ENCODE results near the gene PRKD2. TPM values are rescaled to one million over a fixed set of nuclear protein-coding genes. Genes with fewer than 3 reads are reported as not detected.
A peak's percentile ranks its signal among the peaks of the same experiment; 100 is the strongest.
"Not testable (repeated sequence)": the region's sequence is repeated elsewhere in the genome, so short reads cannot be mapped to it uniquely, and the experiment has no call there.

The PRKD2 gene
- total RNA-seq, 2 experiments from 2014 or later: 166 to 173 TPM

DNA sequence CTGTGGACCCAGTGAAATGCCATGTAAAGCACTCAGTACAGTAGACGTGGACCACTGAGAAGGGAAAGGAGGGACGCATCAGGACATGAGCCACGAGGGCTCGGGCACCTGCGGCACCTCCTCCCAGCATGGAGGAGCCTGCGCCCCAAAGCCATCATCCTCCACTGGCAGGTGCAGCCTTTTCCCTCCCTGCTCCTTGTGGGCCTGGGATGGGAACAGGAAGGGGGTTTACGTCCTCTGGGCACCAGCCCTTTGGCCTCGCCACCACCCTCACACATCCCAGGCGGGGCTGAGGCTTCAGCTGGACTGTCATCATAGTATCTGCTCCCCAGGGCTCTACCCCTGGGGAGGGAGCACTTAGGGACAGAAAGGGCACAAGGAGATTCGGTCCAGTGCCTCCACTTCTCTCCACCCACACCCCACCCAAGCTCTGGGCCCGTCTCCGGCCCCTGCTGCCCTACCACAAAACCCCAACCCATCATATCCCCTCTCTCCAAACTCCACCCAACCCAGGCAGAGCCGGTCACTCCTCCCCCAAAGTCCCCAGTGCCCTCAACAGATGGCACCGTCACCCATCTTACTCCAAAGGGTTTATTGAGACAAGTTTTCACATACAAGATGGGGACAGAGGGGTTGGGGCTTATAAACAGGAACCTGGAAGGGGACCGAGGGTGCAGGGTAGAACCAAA is 2.2 kb upstream of the PRKD2 start:
- Mint-ChIP-seq H3K27me3 (no peaks in the 10 kb centered on the region), H3K27ac (peak overlapping the region; percentile 31), H3K4me1 (peaks cover 35% of the 10 kb centered on the region), H3K4me3 (peak overlapping the region; percentile 97), H3K36me3 (peaks cover 30% of the 10 kb centered on the region), H3K9me3 (no peaks in the 10 kb centered on the region)
- POLR2A ChIA-PET: interaction anchor here (1.1 to 1.2 kb wide), 4 partner anchors 13 to 196 kb away, joined by 3 to 7 read pairs (median 4); no protein-coding TSS in a partner anchor
- ATAC-seq (ENCODE audit: low read depth) (no peak), DNase-seq (no peak)

DNA sequence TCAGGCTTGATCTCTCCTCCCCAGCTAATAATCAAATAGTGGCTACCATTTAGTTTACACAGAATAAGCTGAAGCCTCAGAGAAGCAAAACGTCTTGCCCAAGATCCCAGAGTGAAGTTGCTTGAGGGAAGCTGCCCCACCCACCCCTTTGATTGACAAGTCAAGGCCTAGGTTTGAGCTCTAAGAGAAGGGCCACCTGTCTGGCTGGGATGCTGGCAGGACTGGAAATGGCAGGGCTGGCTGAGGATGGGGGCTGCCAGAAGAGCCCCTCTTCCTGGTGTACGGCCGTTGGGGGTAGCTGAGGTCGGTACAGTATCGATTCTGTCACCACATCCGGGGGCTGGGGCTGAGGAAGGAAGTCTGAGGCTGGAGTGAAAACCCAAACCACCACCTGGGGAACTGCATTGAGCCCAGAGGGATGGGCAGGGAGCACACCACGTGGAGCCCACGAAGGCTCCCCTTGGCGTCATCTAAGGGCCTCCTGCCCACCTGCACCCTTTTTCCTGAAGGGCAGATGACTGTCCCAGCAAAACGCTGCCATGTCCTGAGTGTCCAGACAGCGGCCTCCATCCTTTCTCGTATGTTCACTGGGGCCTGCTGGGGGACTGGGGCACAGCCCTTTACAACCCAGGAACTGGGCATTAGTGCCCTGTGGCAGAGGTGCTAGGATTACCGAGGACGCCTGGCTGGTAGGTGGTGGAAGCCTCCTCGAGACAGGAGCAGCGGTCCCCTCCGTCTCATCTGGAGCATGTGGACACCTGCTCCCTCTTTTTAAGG is 1.4 kb upstream of the PRKD2 start:
- H3K27ac Mint-ChIP-seq: peak overlapping the region; percentile 97
- ATAC-seq (ENCODE audit: low read depth) (peak; percentile 37), DNase-seq (peak; percentile 81)
- no peaks in the 10 kb centered on the region for H3K27me3 Mint-ChIP-seq
- no peaks in the 10 kb centered on the region for H3K9me3 Mint-ChIP-seq
- peak overlapping the region; percentile 97 for H3K4me3 Mint-ChIP-seq
- POLR2A ChIA-PET: interaction anchor here (0.8 to 1.2 kb wide), 7 partner anchors 10 to 195 kb away, joined by 3 to 7 read pairs (median 3); no protein-coding TSS in a partner anchor
- H3K4me1 Mint-ChIP-seq: peaks cover 35% of the 10 kb centered on the region
- peaks cover 31% of the 10 kb centered on the region for H3K36me3 Mint-ChIP-seq

DNA sequence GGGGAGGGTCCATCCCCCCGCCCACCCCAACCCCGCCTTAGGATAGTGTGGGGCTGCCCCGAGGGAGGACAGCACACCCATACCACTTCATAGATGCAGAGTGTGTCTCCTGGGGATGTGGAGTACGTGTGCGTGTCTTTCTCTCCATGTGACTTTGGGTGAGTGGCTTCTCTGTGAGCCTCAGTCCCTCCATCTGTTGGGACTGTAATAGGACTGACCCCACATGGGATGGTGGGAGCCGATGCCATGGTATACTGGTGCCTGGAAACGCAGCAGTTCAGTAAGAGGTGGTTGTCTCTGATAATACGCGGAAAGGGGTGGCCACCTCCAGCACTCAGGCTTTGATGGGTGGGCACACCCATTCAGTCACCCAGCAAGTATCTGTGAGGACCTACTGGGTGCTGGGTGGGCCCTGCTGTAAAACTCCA is 816 bp upstream of the PRKD2 start:
- no peaks in the 10 kb centered on the region for H3K27me3 Mint-ChIP-seq
- peaks cover 31% of the 10 kb centered on the region for H3K36me3 Mint-ChIP-seq
- H3K4me3 Mint-ChIP-seq: peak overlapping the region; percentile 97
- peak overlapping the region; percentile 97 for H3K27ac Mint-ChIP-seq
- POLR2A ChIA-PET: interaction anchor here (0.8 to 1.2 kb wide), 6 partner anchors 11 to 195 kb away, joined by 3 to 4 read pairs (median 3); no protein-coding TSS in a partner anchor
- peaks cover 34% of the 10 kb centered on the region for H3K4me1 Mint-ChIP-seq
- no peaks in the 10 kb centered on the region for H3K9me3 Mint-ChIP-seq
- DNase-seq: peak; percentile 63
- ATAC-seq (ENCODE audit: low read depth): peak; percentile 8

DNA sequence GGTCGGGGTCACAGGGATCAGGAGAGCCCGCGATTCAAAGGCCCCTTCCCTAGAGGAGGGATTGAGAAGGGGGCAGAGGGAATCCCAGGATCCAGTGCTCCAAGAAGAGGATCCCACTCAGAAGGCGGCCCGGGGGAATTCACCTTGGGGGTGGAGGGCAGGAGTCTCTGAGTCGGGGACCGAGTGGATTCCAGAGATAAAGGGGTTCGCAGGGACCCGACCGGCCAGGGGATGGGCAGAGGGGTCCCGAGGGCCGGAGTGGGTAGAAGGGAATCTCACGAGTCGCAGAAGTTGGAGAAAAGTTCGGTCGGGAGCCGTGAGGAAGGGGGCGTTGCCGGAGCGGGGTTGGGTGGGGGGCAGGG is 261 bp downstream of the PRKD2 start:
- POLR2A ChIA-PET: interaction anchor here (0.5 to 4.5 kb wide), 3 partner anchors 12 to 74 kb away, joined by 3 to 36 read pairs (median 3); partner anchors contain the start of gene SLC1A5

DNA sequence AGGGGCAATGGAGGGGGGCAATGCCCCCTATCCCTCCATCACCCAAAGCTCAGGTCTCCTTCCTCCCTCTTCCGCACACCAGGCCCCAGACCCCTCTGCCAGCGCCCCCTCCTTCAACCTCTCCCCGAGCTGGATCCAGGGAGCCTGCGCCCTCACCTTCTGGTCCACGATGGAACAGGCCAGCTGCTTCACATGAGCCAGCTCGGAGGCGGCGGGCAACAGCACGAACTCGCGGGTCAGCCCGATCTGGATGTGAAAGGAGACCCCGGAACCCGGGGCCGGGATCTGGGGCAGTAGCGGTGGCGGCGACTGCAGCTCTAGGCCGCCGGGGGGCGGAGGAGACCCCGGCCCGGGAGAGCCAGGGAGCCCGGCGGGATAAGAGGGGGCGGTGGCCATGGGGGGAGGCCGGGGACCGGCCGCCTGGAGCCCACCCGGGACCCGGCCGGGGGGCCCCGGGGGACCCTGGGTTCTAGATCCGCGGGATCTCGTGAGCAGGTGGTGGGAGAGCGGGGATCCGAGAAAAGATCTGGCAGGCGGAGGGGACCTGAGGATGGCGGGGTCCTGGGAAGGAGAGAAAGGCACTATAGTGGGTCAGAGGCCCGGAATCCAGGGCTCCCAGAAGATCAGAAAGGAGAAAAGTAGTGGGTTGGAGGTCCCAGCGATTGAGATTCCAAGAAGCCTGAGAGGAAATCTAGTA is 791 bp downstream of the PRKD2 start:
- ATAC-seq (ENCODE audit: low read depth) (no peak), DNase-seq (peak; percentile 61)
- H3K27ac Mint-ChIP-seq: peak overlapping the region; percentile 97
- peaks cover 25% of the 10 kb centered on the region for H3K36me3 Mint-ChIP-seq
- H3K4me3 Mint-ChIP-seq: peak overlapping the region; percentile 97
- H3K9me3 Mint-ChIP-seq: no peaks in the 10 kb centered on the region
- no peaks in the 10 kb centered on the region for H3K27me3 Mint-ChIP-seq
- H3K4me1 Mint-ChIP-seq: peaks cover 31% of the 10 kb centered on the region
- POLR2A ChIA-PET: interaction anchor here (0.5 to 4.5 kb wide), 7 partner anchors 8 to 103 kb away, joined by 3 to 36 read pairs (median 7); partner anchors contain the start of gene SLC1A5

More for the DNA sequence above, 261 bp downstream of the PRKD2 start:
- H3K27me3 Mint-ChIP-seq: no peaks in the 10 kb centered on the region
- ATAC-seq (ENCODE audit: low read depth): no peak
- no peak for DNase-seq
- H3K9me3 Mint-ChIP-seq: no peaks in the 10 kb centered on the region
- peak overlapping the region; percentile 97 for H3K27ac Mint-ChIP-seq
- H3K4me1 Mint-ChIP-seq: peaks cover 30% of the 10 kb centered on the region
- peaks cover 27% of the 10 kb centered on the region for H3K36me3 Mint-ChIP-seq
- peak overlapping the region; percentile 97 for H3K4me3 Mint-ChIP-seq

DNA sequence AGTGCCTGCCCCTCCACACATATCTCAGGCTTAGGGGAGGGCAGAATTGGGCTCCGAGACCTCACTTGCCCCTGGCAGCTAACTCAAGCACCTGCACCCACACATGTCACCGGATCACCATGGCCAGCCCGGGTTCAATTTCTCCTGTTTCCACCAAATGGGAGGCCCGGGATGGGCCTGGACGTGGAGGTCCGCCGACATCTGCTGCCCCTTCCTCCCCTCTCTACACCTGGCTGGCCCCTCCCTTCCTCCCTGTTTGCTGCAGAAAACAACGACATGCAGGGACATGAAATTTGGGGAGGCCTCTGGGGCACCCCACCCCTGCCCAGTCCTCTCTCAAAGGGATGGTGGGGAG is 1.3 kb downstream of the PRKD2 start:
- POLR2A ChIA-PET: interaction anchor here (0.6 to 4.5 kb wide), 7 partner anchors 8 to 104 kb away, joined by 4 to 36 read pairs (median 15); partner anchors contain the start of gene SLC1A5
- Mint-ChIP-seq H3K27ac (peak overlapping the region; percentile 97), H3K27me3 (no peaks in the 10 kb centered on the region), H3K9me3 (no peaks in the 10 kb centered on the region), H3K4me3 (peak overlapping the region; percentile 97), H3K36me3 (peaks cover 24% of the 10 kb centered on the region), H3K4me1 (peaks cover 32% of the 10 kb centered on the region)
- ATAC-seq (ENCODE audit: low read depth) (no peak), DNase-seq (no peak)

DNA sequence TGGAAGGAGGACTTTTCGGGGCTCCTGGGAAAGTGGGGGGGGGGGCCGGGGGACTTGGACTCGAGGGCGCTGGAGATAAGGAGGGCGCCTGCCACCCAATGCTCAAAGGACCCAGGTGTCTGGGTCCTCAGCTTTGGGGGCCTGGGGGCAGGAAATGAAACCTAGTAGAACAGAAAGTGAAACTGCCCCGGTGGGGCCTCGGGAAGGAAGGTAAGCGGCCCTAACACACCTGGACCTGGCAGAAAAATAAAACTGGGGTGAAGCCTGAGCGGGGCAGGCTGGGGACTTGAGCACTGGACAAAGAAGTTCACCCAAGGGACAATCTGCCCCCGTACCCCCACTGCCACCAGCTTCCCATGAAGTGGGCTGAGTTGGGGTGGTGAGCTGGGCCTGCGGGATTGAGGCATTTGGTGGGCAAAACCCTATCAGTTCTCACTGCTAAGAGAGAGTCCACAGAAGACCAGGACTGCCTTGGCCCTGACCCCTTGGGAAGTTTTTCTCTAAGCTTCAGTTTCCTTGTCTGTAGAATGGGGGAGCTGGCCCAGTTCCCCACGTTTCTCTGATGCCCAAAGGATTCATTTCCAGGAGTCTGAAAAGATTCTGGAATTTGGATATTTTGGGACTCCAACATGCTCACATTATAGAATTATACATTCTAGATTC is 2.3 kb downstream of the PRKD2 start:
- peak; percentile 74 for DNase-seq
- H3K36me3 Mint-ChIP-seq: peaks cover 27% of the 10 kb centered on the region
- H3K27me3 Mint-ChIP-seq: no peaks in the 10 kb centered on the region
- H3K4me3 Mint-ChIP-seq: peak overlapping the region; percentile 97
- peaks cover 36% of the 10 kb centered on the region for H3K4me1 Mint-ChIP-seq
- peak overlapping the region; percentile 97 for H3K27ac Mint-ChIP-seq
- ATAC-seq (ENCODE audit: low read depth): peak; percentile 46
- H3K9me3 Mint-ChIP-seq: no peaks in the 10 kb centered on the region
- POLR2A ChIA-PET: interaction anchor here (0.6 to 4.5 kb wide), 16 partner anchors 10 to 399 kb away, joined by 3 to 36 read pairs (median 6); partner anchors contain the start of genes CALM3, DACT3, FKRP and SLC1A5

DNA sequence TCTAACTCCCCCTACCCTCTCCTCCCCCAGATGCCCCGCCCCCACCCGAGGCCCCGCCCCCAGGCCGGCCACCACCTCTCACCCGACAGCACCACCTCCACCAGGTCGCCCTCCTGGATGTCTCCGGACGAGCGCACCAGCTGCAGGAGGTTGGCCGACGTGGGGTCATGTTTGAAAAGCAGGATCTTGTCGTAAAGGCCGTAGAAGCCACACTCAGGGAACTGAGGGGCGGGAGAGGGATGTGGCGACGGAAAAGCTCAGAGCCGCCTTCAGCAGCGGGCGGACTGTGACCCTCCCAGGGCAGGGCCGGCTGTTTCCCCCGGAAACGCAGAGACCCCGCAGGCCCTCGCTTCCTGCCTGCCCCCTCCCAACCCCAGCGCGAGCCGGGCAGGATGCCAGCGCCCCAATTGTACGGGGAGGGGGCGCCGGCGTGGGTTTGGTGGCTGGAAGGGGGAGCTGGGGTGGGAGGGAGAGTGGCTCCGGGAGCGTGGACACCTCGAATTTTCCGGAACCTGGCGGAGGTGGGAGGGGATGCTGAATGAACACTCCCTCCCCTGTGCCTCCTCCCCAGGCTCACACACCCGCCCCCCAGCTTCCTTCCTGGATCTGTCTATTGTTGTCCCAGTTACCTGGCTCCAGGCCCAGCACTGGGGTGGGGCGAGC is 3.0 kb downstream of the PRKD2 start:
- peaks cover 24% of the 10 kb centered on the region for H3K36me3 Mint-ChIP-seq

DNA sequence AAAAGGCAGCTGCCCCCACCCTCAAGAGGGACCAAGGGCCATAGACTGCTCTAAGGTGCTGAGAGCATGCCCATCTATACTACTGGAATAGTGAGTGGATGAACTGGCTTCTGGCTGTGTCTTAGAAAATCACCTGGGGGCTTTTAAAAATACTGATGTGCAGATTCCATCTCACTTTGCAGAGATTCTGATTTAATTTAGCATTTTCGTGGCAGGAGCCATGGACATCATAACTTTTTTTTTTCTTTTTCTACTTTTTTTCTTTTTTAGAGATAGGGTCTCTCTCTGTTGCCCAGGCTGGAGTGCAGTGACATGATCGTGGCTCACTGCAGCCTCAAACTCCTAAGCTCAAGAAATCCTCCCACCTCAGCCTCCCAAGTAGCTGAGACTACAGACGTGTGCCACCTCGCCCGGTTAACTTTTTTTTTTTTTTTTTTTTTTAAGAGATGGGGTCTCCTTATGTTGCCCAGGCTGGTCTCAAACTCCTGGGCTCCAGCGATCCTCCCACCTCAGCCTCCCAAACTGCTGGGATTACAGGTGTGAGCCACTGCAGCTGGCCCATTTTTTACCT is 4.1 kb downstream of the PRKD2 start:
- H3K4me3 Mint-ChIP-seq: peak overlapping the region; percentile 16
- H3K4me1 Mint-ChIP-seq: peaks cover 24% of the 10 kb centered on the region
- peak overlapping the region; percentile 97 for H3K27ac Mint-ChIP-seq
- not testable (repeated sequence) for H3K9me3 Mint-ChIP-seq; DNase-seq; H3K27me3 Mint-ChIP-seq; ATAC-seq (ENCODE audit: low read depth)
- peaks cover 26% of the 10 kb centered on the region for H3K36me3 Mint-ChIP-seq
- POLR2A ChIA-PET: interaction anchor here (0.6 to 4.5 kb wide), 10 partner anchors 9 to 996 kb away, joined by 3 to 36 read pairs (median 6); partner anchors contain the start of genes CALM3, DACT3, FKRP and SLC1A5

More for the DNA sequence above, 3.0 kb downstream of the PRKD2 start:
- POLR2A ChIA-PET: interaction anchor here (0.6 to 4.5 kb wide), 18 partner anchors 10 to 997 kb away, joined by 3 to 36 read pairs (median 5); partner anchors contain the start of genes CALM3, DACT3, FKRP and SLC1A5
- peaks cover 33% of the 10 kb centered on the region for H3K4me1 Mint-ChIP-seq
- H3K4me3 Mint-ChIP-seq: peak overlapping the region; percentile 97
- peak overlapping the region; percentile 97 for H3K27ac Mint-ChIP-seq
- DNase-seq: peak; percentile 82
- ATAC-seq (ENCODE audit: low read depth): peak; percentile 50
- H3K9me3 Mint-ChIP-seq: no peaks in the 10 kb centered on the region
- no peaks in the 10 kb centered on the region for H3K27me3 Mint-ChIP-seq

DNA sequence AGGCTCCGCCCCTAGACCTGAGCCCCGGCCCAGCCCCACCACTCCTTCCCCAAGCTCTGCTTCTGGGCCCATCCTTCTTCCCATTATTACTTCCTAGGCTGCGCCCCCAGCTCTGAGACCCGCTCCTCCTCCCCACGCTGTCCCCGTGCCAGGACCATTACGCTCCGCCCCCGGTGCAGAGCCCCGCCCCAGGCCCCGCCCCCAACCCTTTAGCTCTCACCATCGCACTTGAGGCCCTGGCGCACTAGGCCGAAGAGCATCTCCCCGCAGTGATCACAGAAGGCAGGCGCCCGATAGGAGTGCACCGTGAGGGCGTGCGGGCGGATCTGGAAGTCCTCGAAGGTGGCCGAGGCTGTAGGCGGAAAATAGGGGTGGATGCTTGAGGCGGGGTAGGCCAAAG is 6.2 kb downstream of the PRKD2 start:
- POLR2A ChIA-PET: interaction anchor here (0.7 to 2.5 kb wide), 4 partner anchors 18 to 99 kb away, joined by 3 to 8 read pairs (median 4); no protein-coding TSS in a partner anchor
- peaks cover 32% of the 10 kb centered on the region for H3K36me3 Mint-ChIP-seq

DNA sequence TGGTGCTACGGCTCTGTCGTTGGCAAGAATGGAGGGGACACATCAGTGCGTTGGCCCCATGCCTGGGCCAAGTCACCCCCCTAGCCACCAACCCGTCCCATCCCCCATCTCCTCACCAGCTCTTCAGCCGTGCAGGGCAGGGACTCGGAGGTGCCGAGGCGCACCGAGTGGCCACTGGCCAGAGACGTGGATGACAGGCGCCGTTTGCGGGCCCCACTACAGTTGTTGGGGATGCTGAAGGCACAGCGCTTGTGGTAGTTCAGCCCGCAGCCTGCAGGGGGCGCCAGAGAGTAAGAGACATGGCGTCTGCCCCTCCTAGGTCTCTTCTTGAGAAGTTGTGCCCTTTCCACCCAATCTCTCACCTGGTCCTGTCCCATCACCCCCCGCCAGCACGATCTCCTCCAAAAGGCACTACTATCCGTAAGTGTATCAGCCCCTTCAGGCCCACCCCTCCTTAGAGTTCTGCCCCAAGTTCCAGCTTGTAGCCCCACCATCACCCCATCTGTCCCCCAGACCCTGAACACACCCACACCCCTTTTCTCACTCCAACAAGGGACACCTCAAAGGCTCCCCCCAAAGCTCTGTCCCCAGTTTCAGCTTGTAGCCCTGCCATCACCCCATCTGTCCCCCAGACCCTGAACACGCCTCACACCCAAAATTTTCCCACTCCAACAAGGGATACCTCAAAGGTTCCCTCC is 12.4 kb downstream of the PRKD2 start:
- H3K27ac Mint-ChIP-seq: peak overlapping the region; percentile 79
- H3K4me3 Mint-ChIP-seq: peak overlapping the region; percentile 29
- POLR2A ChIA-PET: interaction anchor here (0.9 to 3.9 kb wide), 6 partner anchors 10 to 117 kb away, joined by 3 to 36 read pairs (median 6); partner anchors contain the start of gene PRKD2
- no peaks in the 10 kb centered on the region for H3K27me3 Mint-ChIP-seq
- peak; percentile 77 for ATAC-seq (ENCODE audit: low read depth)
- peaks cover 15% of the 10 kb centered on the region for H3K4me1 Mint-ChIP-seq
- peaks cover 34% of the 10 kb centered on the region for H3K36me3 Mint-ChIP-seq
- peak; percentile 93 for DNase-seq
- H3K9me3 Mint-ChIP-seq: no peaks in the 10 kb centered on the region

More for the DNA sequence above, 6.2 kb downstream of the PRKD2 start:
- Mint-ChIP-seq H3K4me1 (peaks cover 25% of the 10 kb centered on the region), H3K27ac (peak overlapping the region; percentile 52), H3K4me3 (no peak overlapping the region), H3K9me3 (no peaks in the 10 kb centered on the region), H3K27me3 (no peaks in the 10 kb centered on the region)
- DNase-seq: no peak
- no peak for ATAC-seq (ENCODE audit: low read depth)

All from activated naive CD8-positive, alpha-beta T cell treated with anti-CD3 and anti-CD28 coated beads, Interleukin-2, amount 10 ng/mL, durations not matched to agents 7 days and 5 days (primary cell).